Measurements from ENCODE around the gene PHLDA3. TPM values are rescaled to one million over a fixed set of nuclear protein-coding genes. Genes with fewer than 3 reads are reported as not detected.

The PHLDA3 gene
- total and polyA plus RNA-seq, 11 donors, result 15.2 to 48.1 (median 28.5) TPM

DNA sequence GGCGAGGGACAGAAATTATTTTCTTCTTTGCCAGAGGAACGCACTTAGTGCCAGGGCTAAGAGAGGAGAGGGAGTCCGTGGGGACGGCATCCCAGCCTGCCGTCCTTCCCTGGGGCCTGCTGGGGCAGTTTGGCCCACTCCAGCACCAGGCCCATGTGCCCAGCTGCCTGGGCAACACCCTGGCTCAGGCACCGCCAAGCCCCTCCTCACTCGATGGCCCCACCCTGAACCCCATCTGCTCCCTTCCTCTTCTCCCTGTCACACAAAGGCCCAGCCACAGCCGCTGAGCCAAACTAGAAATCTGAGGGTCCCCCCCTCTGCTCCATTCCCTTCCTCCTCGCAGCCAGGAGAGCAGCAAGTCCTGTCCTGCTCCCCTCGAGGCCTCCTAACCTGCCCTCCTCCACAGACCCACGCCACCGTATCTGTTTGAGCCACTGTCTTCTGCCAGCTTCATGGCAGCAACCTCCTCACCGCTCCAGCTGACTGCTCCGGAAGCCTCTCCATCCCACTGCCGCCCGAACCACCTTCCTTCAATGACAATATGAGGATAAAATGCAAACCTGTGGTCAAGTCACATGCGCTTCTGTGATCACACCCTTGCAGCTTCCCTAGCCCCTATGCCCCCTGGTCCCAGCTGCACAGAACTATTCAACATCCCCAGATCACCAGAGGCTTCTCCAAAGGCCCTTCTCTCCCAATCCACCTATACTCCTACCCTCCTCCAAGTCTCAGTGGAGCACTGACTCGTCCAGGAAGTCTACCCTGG is 39.1 kb downstream of the PHLDA3 start:
- Histone ChIP-seq H3K36me3 (no peaks in the 10 kb centered on the region), H3K27me3 (no peaks in the 10 kb centered on the region), H3K4me1 (peaks cover 0 to 7% (median 0%) of the 10 kb centered on the region in 12 donors), H3K27ac (no peak overlapping the region), H3K4me3 (no peak overlapping the region), H3K9me3 (no peaks in the 10 kb centered on the region)
- no peak for ATAC-seq
- TF ChIP-seq POLR2A (IDR thresholded peaks at IDR 0.05), result no peak
- TF ChIP-seq, protein P1, sequence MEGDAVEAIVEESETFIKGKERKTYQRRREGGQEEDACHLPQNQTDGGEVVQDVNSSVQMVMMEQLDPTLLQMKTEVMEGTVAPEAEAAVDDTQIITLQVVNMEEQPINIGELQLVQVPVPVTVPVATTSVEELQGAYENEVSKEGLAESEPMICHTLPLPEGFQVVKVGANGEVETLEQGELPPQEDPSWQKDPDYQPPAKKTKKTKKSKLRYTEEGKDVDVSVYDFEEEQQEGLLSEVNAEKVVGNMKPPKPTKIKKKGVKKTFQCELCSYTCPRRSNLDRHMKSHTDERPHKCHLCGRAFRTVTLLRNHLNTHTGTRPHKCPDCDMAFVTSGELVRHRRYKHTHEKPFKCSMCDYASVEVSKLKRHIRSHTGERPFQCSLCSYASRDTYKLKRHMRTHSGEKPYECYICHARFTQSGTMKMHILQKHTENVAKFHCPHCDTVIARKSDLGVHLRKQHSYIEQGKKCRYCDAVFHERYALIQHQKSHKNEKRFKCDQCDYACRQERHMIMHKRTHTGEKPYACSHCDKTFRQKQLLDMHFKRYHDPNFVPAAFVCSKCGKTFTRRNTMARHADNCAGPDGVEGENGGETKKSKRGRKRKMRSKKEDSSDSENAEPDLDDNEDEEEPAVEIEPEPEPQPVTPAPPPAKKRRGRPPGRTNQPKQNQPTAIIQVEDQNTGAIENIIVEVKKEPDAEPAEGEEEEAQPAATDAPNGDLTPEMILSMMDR (IDR thresholded peaks at IDR 0.05), result no peak
- 91 to 92% (median 92%) methylated on average over 18 of the region's 18 CpGs for WGBS, 4 donors
- no peak for DNase-seq
- intact Hi-C loops (cut with DNase I), result no loop called here

DNA sequence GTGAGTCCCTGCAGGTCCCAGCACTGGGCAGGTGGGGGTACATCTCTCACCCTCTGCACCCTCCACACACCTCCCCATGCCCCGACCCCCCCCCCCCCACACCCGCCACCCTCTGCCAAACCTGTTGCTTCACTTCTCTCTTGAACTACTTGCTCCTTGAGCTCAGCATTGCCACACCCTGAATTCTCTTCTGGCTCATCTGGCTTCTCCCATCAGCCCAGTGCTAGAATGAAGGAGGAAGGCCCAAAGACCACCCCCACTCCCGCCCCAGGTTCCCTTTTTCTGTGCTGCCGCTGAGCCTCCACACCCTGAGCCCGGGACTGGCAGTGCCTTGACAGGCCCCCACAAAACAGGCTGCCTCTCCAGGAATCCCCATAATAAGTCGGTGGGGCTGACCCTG is 41.0 kb downstream of the PHLDA3 start:
- no peaks in the 10 kb centered on the region for H3K27me3 ChIP-seq
- ATAC-seq, result no peak
- H3K4me1 ChIP-seq, result peaks cover 0 to 7% (median 0%) of the 10 kb centered on the region in 12 donors
- H3K9me3 ChIP-seq, result peaks cover 0 to 6% (median 0%) of the 10 kb centered on the region in 12 donors
- no peaks in the 10 kb centered on the region for H3K36me3 ChIP-seq
- H3K27ac ChIP-seq, result no peak overlapping the region
- DNase-seq, result no peak
- intact Hi-C loops (cut with DNase I), result no loop called here
- H3K4me3 ChIP-seq, result no peak overlapping the region
- WGBS, 4 donors, result 80 to 93% (median 86%) methylated on average over 3 to 6 of the region's 6 CpGs
- TF ChIP-seq, protein P1 (IDR thresholded peaks at IDR 0.05), result no peak
- TF ChIP-seq POLR2A (IDR thresholded peaks at IDR 0.05), result no peak

DNA sequence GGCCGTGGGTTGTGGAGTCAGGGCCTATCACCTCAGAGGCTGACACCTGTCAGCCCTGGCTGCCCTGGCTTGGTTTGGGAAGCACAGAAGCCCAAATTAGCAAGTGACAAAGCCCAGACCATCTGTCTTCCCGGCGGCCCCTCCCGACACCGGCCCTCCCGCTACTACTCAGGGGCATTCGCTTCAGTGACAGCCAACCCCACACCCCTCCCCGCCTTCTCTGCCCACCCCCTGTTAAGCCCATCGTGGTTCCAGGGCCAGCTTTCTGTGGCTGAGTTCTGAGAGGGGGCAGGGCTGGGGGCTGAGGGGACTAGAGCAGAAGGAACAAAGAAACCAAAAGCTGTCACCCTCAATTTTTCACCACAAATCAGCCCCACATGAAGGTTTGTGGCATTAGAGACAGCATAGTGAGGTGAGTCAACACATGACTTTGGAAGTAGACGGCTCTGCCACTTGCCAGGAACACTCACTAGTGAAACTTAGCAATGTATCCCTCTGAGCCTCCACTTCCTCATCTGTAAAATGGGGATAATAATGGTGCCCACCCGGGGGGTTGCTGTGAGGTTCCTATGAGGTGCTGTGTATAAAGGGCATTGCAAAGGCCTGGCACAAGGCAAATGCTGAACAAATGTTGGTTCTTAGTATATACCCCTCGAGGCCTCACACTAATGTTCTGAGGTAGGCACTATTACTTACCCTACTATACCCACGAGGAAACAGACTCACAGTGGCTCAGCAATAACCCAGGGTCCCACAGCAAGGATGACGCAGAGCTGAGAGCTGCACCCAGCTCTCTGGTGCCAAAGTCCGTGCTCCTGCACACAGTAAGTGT is 42.3 kb downstream of the PHLDA3 start:
- DNase-seq, result peak in 4 of 5 donors; percentile 55 to 81 (median 68)
- ATAC-seq, result peak; percentile 70 to 86 (median 80)
- peak overlapping the region in 7 of 12 donors; percentile 4 to 73 (median 57) for H3K27ac ChIP-seq
- H3K4me3 ChIP-seq, result no peak overlapping the region
- intact Hi-C loops (cut with DNase I), result no loop called here
- H3K27me3 ChIP-seq, result no peaks in the 10 kb centered on the region
- peaks cover 0 to 6% (median 0%) of the 10 kb centered on the region in 12 donors for H3K9me3 ChIP-seq
- WGBS, 4 donors, result 49 to 58% (median 52%) methylated on average over 13 to 15 of the region's 15 CpGs
- H3K4me1 ChIP-seq, result peaks cover 0 to 7% (median 0%) of the 10 kb centered on the region in 12 donors
- TF ChIP-seq, protein P1 (IDR thresholded peaks at IDR 0.05), result no peak
- TF ChIP-seq POLR2A (IDR thresholded peaks at IDR 0.05), result no peak
- H3K36me3 ChIP-seq, result no peaks in the 10 kb centered on the region

DNA sequence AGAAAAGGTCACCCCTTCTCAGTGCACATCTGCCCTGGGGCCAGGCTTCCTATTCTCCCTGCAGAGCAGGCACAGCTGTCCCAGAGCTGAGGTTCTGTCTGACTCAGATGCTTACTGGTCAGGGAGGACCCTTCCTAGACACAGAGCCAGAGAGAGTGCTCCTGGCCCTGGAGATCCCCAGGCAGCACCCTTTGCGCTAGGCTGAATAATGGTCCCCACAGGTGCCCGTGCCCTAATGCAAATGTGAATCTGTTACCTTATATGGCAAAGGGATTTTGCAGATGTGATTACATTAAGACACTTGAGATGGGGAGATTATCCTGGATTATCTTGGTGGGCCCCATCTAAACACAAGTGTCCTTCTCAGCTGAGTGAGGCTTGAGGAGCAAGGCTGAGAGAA is 44.8 kb downstream of the PHLDA3 start:
- WGBS, 4 donors, result 96 to 100% (median 98%) methylated on average over 2 of the region's 2 CpGs
- intact Hi-C loops (cut with DNase I), result no loop called here
- Histone ChIP-seq H3K9me3 (peaks cover 0 to 6% (median 0%) of the 10 kb centered on the region in 12 donors), H3K27ac (no peak overlapping the region), H3K36me3 (no peaks in the 10 kb centered on the region), H3K4me3 (no peak overlapping the region), H3K27me3 (no peaks in the 10 kb centered on the region), H3K4me1 (peaks cover 0 to 26% (median 5%) of the 10 kb centered on the region in 12 donors)
- ATAC-seq (no peak), DNase-seq (no peak)
- TF ChIP-seq POLR2A (IDR thresholded peaks at IDR 0.05), result no peak
- TF ChIP-seq, protein P1 (IDR thresholded peaks at IDR 0.05), result no peak
